GM19043 (cell line): ENCODE data around the gene TSC22D3.
A peak's percentile ranks its signal among the peaks of the same experiment; 100 is the strongest.
"Not testable (repeated sequence)": the region's sequence is repeated elsewhere in the genome, so short reads cannot be mapped to it uniquely, and the experiment has no call there.

Experiments used
- ATAC-seq: cut with Tn5 transposase; IDR thresholded peaks from one replicate; pipeline ENCODE4 v1.9.1; 2021; ENCODE audit warnings: low read depth; ENCODE audit not compliant: unreplicated experiment

The TSC22D3 gene

GRCh38 chrX:107775734-107776511, at the start of gene TSC22D3:
Gene TSC22D3, minus strand, starts transcription at chrX:107775787. Its CDS starts 368 bp downstream, at chrX:107775419.
- peak; percentile 82 for ATAC-seq

- ATAC-seq: no peak
Observed at GRCh38 chrX:107823456-107823855, 47.9 kb upstream of the TSC22D3 start.

GRCh38 chrX:107823042-107823441, 47.5 kb upstream of the TSC22D3 start:
- ATAC-seq: no peak

- ATAC-seq: no peak
Observed at GRCh38 chrX:107818900-107819521, 43.4 kb upstream of the TSC22D3 start.

GRCh38 chrX:107810053-107810452, 34.5 kb upstream of the TSC22D3 start:
- ATAC-seq: not testable (repeated sequence)

- ATAC-seq: no peak
Observed at GRCh38 chrX:107805179-107805578, 29.6 kb upstream of the TSC22D3 start.

GRCh38 chrX:107804427-107804826, 28.8 kb upstream of the TSC22D3 start:
- no peak for ATAC-seq

- ATAC-seq: no peak
Observed at GRCh38 chrX:107787827-107788226, 12.2 kb upstream of the TSC22D3 start.

- no peak for ATAC-seq
Observed at GRCh38 chrX:107780525-107780924, 4.9 kb upstream of the TSC22D3 start.

- no peak for ATAC-seq
Observed at GRCh38 chrX:107777536-107777832, 1.9 kb upstream of the TSC22D3 start, which contains the start of gene NCBP2L. Gene NCBP2L, plus strand, starts transcription at chrX:107777733. Its CDS starts 16,488 bp downstream, at chrX:107794221.

- peak; percentile 71 for ATAC-seq
Observed at GRCh38 chrX:107776649-107777535, 1.3 kb upstream of the TSC22D3 start.

- no peak for ATAC-seq
Observed at GRCh38 chrX:107775000-107775733, 420 bp downstream of the TSC22D3 start.

- no peak for ATAC-seq
Observed at GRCh38 chrX:107773906-107774435, 1.6 kb downstream of the TSC22D3 start.

- no peak for ATAC-seq
Observed at GRCh38 chrX:107773206-107773605, 2.4 kb downstream of the TSC22D3 start.

- no peak for ATAC-seq
Observed at GRCh38 chrX:107769581-107770317, 5.8 kb downstream of the TSC22D3 start.

GRCh38 chrX:107768051-107768450, 7.5 kb downstream of the TSC22D3 start:
- ATAC-seq: no peak

GRCh38 chrX:107766470-107767150, 9.0 kb downstream of the TSC22D3 start:
- no peak for ATAC-seq

- ATAC-seq: no peak
Observed at GRCh38 chrX:107764845-107765608, 10.6 kb downstream of the TSC22D3 start.
